Measurements from ENCODE around the gene DUSP11.

DUSP11 gene

DNA sequence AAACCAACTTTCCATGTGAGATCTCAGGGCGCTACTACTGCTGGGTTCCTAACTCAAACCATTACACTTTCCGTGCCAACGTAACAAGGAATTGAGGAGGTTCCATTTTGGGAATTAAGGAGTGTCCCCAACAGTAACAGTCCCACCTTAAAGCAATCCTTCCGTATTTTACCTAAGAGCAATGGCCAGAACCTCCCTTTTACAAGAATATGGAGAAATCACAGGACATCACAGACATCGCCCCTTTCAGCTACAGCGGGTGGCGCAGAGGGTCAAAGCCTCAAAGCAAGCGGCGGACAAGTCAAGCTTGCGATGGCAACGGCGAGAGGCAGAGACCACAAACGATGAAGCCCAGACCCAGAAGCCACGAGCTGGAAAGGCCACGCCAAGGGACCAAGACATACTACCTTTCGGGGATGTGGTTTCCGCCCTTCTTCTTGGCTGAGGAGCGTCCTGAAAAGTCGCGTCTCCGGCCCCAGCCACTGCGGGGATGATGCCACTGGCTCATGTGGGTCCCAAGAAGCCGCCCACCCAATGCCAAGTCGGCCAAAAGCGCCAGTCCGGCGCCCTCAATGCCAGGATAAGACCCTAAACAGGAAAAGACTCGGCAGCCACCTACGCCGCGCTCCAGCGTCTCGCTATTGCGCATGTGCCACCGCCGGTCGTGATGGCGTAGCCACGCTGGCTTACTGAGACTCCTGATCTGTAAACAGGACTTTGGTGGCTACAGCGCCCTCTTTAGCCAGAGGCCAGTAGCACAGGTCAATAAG lies at the start of gene DUSP11:
Gene DUSP11, minus strand, starts transcription at position 637 of the 770 bp plus-strand sequence. Its CDS starts 129 bp downstream, at position 508.
- H3K27ac Mint-ChIP-seq, result peak within 1 kb of the TSS; percentile 96
- H3K4me1 Mint-ChIP-seq (ENCODE audit: low read depth), result peaks cover 21% of the 10 kb centered on the region
- H3K9me3 Mint-ChIP-seq, result no peaks in the 10 kb centered on the region
- no peaks in the 10 kb centered on the region for H3K27me3 Mint-ChIP-seq (ENCODE audit: low read depth)
- H3K4me3 Mint-ChIP-seq, result peak within 1 kb of the TSS; percentile 98
- peaks cover 18% of the 10 kb centered on the region for H3K36me3 Mint-ChIP-seq (ENCODE audit: low read depth)

DNA sequence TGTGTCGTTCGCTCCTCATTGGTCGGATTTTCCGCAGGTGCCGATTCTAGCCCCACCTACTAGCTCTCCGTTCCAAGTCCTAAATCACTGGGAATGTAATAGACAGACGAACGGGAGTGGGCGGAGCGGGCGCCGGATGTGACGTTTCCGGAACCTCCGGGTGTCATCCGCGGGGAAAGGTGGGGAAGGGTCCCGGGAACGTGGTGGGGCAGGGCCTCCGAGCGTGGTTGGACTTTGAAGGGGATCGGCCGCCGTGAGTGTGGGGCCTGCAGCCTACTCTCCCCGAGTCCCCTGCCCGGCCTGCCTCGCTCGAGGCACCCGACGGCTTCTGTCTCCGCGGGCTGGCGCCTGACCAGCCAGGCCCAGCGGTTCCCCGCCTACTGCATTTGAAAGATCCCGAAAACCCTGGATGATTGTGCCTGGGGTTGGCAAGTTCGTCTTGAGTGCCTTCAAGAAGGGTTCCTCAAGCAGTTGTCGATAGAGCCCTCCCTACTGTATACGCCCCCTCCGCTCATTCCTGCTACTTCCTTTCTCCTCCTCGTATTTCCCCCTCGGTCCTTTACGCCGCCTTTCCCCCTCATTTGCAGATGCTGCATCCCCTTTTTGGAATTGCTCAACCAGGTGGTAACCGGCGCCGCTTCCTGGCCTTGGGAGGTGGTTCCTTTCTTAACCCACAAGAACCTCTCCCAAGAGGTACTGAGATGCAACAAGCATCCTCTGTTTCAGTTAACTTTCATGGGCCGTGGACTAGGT lies 49.1 kb upstream of the DUSP11 start, which contains the start of gene STAMBP:
Gene STAMBP, plus strand, starts transcription at position 144 of the 753 bp plus-strand sequence. CDS start 1,896 bp downstream, outside the sequence.
- Mint-ChIP-seq H3K27me3 (ENCODE audit: low read depth) (peaks cover 6% of the 10 kb centered on the region), H3K9me3 (peaks cover 5% of the 10 kb centered on the region), H3K36me3 (ENCODE audit: low read depth) (peaks cover 22% of the 10 kb centered on the region), H3K4me1 (ENCODE audit: low read depth) (peaks cover 38% of the 10 kb centered on the region), H3K27ac (peak within 1 kb of the TSS; percentile 99), H3K4me3 (peak within 1 kb of the TSS; percentile 100)

DNA sequence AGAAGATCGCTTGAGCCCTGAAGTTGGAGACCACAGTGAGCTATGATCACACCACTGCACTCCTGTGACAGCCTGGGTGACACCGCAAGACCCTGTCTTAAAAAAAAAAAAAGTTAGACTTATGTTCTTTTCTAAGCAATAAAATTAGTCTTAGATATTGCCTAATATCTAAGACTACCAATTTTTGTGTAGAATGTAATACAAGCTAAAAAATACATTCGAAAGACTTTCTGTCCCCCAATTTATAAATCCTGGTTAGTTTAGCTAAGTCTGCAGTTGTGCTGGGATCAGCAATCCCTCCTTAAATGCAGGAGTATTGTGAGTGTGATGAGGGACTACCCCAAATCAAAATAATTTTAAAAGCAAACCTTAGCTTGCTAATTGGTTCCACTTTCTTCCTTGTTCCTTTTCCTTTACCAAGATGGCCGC lies 48.5 kb upstream of the DUSP11 start:
- Mint-ChIP-seq H3K4me3 (peak overlapping the region; percentile 100), H3K27ac (peak overlapping the region; percentile 99)

DNA sequence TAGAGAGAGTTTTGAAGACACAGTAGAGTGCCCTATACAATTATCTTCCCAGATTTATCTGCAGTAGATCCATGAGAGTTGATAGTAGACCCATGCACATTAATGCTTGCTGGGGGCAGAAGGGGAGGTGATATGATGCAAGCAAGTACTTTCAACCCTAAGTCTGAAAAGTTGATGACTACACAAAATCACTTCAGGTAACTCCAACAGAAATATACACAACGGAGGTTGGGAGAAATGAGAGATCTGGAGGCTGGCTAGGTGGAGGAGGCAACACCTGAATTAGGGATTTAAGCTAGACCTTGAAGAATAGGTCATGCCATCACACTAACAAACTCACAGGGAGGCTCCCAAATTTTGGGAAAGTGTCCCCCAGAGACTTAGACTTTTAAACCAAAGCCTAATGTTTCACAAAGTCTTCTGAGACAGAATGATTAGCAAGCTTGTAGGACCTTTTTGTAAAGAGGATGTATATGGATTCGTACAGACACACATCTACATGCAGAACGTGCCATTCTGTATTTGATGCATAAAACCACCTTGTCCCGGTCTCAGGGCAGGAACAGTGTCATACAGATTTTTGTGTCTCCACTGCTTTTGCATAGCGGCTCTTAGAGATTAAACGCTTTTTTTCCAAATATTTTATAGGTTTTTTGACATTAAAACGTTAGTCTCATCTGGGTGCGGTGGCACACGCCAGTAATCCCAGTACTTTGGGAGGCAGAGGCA lies 47.9 kb upstream of the DUSP11 start:
- peak overlapping the region; percentile 100 for H3K4me3 Mint-ChIP-seq
- peak overlapping the region; percentile 72 for H3K27ac Mint-ChIP-seq
- peaks cover 37% of the 10 kb centered on the region for H3K4me1 Mint-ChIP-seq (ENCODE audit: low read depth)

More for the DNA sequence above, 48.5 kb upstream of the DUSP11 start:
- peaks cover 6% of the 10 kb centered on the region for H3K27me3 Mint-ChIP-seq (ENCODE audit: low read depth)
- peaks cover 38% of the 10 kb centered on the region for H3K4me1 Mint-ChIP-seq (ENCODE audit: low read depth)
- H3K36me3 Mint-ChIP-seq (ENCODE audit: low read depth), result peaks cover 22% of the 10 kb centered on the region
- H3K9me3 Mint-ChIP-seq, result peaks cover 5% of the 10 kb centered on the region

DNA sequence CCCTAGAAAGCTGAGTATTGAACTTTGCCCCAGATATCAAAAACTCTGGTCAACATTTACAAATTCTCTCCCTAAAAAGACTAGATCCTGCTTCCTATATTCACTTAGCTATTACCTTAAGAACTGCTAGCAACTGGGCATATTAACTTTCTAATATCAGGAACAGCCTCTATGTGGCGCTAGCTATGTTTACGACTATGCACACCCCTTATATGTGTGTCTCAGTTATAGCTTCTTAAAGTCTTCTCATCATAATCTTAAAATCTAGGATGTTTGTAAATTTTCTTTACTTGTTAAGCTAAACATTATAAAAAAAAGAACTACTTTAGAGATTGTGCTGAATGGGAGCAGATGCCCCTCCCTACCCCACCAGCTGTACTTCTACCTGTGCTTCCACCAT lies 47.1 kb upstream of the DUSP11 start:
- peaks cover 16% of the 10 kb centered on the region for H3K36me3 Mint-ChIP-seq (ENCODE audit: low read depth)
- peaks cover 31% of the 10 kb centered on the region for H3K4me1 Mint-ChIP-seq (ENCODE audit: low read depth)
- H3K4me3 Mint-ChIP-seq, result peak overlapping the region; percentile 71
- H3K9me3 Mint-ChIP-seq, result no peaks in the 10 kb centered on the region
- H3K27ac Mint-ChIP-seq, result no peak overlapping the region
- H3K27me3 Mint-ChIP-seq (ENCODE audit: low read depth), result peaks cover 6% of the 10 kb centered on the region

More for the DNA sequence above, 47.9 kb upstream of the DUSP11 start:
- Mint-ChIP-seq H3K27me3 (ENCODE audit: low read depth) (peaks cover 6% of the 10 kb centered on the region), H3K9me3 (peaks cover 5% of the 10 kb centered on the region), H3K36me3 (ENCODE audit: low read depth) (peaks cover 21% of the 10 kb centered on the region)

DNA sequence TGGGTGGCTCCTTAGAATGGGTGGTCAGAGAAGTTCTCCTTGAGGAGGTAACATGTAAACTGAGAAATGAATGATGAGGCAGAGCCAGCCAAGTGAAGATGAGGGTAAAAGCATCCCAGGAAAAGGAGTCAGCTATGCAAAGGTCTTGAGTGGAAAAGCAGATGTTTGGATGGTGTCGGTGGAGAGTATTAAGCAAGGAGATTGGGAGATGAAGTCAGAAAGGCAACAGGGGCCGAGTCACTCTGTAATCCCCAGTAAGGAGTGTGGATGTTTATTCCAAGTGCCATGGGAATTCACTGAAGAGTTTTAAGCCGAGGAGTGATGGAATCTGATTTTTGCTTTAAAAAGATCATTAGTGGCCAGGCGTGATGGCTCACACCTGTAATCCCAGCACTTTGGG lies 45.5 kb upstream of the DUSP11 start:
- H3K9me3 Mint-ChIP-seq, result no peaks in the 10 kb centered on the region
- H3K36me3 Mint-ChIP-seq (ENCODE audit: low read depth), result peaks cover 7% of the 10 kb centered on the region
- peaks cover 6% of the 10 kb centered on the region for H3K27me3 Mint-ChIP-seq (ENCODE audit: low read depth)
- no peak overlapping the region for H3K4me3 Mint-ChIP-seq
- no peak overlapping the region for H3K27ac Mint-ChIP-seq
- H3K4me1 Mint-ChIP-seq (ENCODE audit: low read depth), result peaks cover 28% of the 10 kb centered on the region

DNA sequence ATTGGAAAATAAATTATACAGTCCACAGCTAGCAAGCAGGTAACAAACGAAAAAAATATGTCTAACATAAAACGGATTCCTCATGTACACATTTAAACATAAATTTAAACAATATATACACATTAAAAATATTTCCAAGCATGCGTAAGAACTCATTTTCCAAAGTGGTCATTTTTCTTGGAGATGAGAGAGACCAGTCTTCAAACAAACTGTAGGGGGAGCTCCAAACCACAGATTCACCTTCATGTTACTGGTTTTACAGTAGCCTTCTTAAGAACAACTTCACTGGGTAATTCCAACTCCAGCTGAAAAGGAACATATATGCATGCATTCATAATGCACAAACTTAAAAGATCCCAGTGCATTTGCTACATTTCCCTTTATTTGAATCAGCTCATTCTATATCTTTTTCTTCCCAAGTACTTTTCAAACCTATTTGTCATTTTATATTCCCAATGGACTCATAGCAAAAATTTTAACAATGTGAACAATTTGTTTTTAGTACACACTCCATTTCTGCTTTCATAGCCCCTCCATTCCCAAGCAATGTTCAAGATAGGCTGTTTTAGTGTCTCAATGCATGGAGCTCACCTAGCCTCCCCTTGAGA lies 44.1 kb upstream of the DUSP11 start:
- Mint-ChIP-seq H3K4me3 (no peak overlapping the region), H3K9me3 (no peaks in the 10 kb centered on the region), H3K27me3 (ENCODE audit: low read depth) (peaks cover 6% of the 10 kb centered on the region), H3K27ac (no peak overlapping the region), H3K4me1 (ENCODE audit: low read depth) (peaks cover 18% of the 10 kb centered on the region), H3K36me3 (ENCODE audit: low read depth) (peaks cover 2% of the 10 kb centered on the region)

DNA sequence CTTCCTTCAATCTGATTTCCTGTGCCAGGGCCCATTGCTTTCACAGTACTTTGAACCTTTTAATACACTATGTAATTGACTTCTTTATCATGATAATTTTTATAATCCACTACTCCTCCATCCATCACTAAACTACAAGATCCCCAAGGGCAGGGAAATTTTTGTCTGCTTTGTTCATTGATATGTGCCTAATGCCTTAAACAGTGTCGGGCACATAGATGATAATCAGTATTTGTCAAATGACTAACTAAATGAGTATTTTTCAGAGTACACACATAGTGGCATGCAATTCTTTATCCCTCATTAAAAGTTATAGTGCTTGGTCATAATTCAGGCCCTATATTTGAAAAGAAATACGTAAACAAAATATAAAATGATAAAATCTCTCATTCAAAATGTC lies 43.5 kb upstream of the DUSP11 start:
- peaks cover 15% of the 10 kb centered on the region for H3K4me1 Mint-ChIP-seq (ENCODE audit: low read depth)
- peaks cover 6% of the 10 kb centered on the region for H3K27me3 Mint-ChIP-seq (ENCODE audit: low read depth)
- no peak overlapping the region for H3K27ac Mint-ChIP-seq

DNA sequence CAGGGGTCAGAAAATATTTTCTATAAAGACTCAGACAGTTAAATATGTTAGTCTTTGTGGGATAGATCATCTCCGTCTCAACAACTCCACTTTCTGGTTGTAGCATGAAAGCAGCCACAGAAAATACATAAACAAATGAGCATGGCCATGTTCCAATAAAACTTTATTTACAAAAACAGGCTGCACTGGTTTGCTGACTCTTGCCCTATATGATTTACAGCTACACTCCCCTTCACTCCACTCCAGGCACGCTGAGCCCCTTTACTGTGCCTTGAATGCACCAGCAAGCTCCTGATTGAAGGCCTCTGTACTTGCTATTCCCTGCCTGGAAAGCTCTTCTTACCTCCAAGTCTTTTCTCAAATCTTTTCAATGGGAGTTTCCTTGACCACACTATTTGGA lies 43.1 kb upstream of the DUSP11 start:
- H3K27ac Mint-ChIP-seq, result no peak overlapping the region
- no peaks in the 10 kb centered on the region for H3K36me3 Mint-ChIP-seq (ENCODE audit: low read depth)
- peaks cover 6% of the 10 kb centered on the region for H3K27me3 Mint-ChIP-seq (ENCODE audit: low read depth)
- H3K4me1 Mint-ChIP-seq (ENCODE audit: low read depth), result peaks cover 15% of the 10 kb centered on the region
- no peaks in the 10 kb centered on the region for H3K9me3 Mint-ChIP-seq
- no peak overlapping the region for H3K4me3 Mint-ChIP-seq

More for the DNA sequence above, 43.5 kb upstream of the DUSP11 start:
- Mint-ChIP-seq H3K9me3 (no peaks in the 10 kb centered on the region), H3K36me3 (ENCODE audit: low read depth) (no peaks in the 10 kb centered on the region), H3K4me3 (no peak overlapping the region)

DNA sequence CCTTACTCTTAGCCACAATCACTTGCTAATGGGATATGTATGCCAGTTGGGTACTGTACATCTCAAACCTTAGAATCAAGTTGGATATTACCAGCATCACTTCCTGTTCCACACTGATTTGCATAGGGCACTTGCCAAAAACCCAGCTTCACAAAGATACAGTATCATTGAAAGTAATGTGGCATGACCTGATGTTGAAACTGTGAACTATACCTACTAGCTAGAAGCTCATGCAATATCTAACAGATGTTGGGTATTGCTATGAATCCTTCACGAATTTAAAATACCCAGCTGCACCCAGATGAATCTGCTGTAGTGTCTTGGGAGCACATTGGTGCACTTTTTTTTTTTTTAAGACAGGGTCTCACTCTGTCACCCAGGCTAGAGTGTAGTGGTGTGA lies 42.4 kb upstream of the DUSP11 start:
- Mint-ChIP-seq H3K9me3 (no peaks in the 10 kb centered on the region), H3K27me3 (ENCODE audit: low read depth) (peaks cover 6% of the 10 kb centered on the region), H3K4me3 (no peak overlapping the region), H3K27ac (no peak overlapping the region), H3K36me3 (ENCODE audit: low read depth) (no peaks in the 10 kb centered on the region), H3K4me1 (ENCODE audit: low read depth) (peaks cover 10% of the 10 kb centered on the region)

DNA sequence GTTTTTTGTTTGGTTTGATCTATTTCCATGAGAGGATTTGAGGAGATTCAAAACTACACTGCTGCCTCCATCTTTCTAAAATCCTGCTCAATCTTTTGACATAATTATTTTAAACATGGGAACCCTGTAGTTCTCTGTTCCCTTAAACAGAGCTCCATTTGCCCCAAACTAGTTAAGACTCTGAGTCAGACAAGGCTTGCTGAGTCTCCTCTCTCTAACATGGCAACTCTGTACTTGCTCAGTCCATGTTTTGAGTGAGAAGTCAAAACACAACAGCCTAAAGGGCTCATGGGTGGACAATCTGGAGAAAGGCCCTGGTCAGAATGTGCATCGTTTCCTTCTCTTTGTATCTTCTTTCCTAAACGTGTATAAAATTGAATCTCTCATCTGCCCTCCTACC lies 41.8 kb upstream of the DUSP11 start:
- peaks cover 10% of the 10 kb centered on the region for H3K4me1 Mint-ChIP-seq (ENCODE audit: low read depth)
- H3K9me3 Mint-ChIP-seq, result no peaks in the 10 kb centered on the region
- peaks cover 6% of the 10 kb centered on the region for H3K27me3 Mint-ChIP-seq (ENCODE audit: low read depth)
- no peak overlapping the region for H3K27ac Mint-ChIP-seq
- no peaks in the 10 kb centered on the region for H3K36me3 Mint-ChIP-seq (ENCODE audit: low read depth)
- H3K4me3 Mint-ChIP-seq, result no peak overlapping the region

DNA sequence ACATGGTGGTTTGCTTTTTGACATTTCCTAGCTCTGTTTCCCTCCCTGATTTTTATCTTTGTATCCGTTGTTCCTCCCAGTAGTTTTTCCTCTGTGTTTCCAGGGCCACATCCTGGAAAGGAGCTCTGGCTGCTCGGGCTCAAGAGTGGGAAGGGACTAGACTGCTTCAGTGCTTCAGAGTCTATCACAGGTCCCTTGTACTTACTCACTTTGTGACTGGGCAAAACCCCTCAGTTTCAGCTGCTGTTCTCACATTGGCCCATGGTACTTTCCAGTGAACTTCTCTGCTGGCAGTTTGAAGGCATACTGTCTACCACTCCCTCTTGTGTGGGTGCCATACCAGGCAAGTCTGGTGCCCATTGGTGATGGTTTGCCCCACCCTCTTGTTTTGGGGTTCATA lies 41.3 kb upstream of the DUSP11 start:
- Mint-ChIP-seq H3K4me1 (ENCODE audit: low read depth) (peaks cover 10% of the 10 kb centered on the region), H3K27ac (no peak overlapping the region), H3K9me3 (no peaks in the 10 kb centered on the region), H3K4me3 (no peak overlapping the region), H3K27me3 (ENCODE audit: low read depth) (peaks cover 6% of the 10 kb centered on the region), H3K36me3 (ENCODE audit: low read depth) (no peaks in the 10 kb centered on the region)

DNA sequence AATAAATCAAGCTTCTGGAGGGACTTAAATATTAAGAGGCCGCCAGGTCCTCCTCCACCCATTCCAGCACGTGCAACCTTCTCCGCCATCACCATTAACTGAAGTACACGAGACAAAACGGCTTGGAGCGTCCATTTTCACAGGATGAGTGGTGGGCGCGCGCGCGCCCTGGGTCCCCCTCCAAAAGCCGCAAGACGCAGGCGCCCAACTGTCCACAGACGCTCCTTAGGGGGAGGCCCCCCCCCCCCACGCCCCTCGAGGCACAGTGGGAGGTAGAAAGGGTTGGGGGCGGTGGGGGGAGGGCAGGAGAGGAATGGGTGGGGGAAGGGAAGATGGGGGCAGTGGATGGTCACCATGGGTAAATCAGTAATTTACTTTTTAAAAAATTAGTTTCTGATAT lies 38.4 kb upstream of the DUSP11 start:
- H3K9me3 Mint-ChIP-seq, result no peaks in the 10 kb centered on the region
- no peak overlapping the region for H3K4me3 Mint-ChIP-seq
- H3K27me3 Mint-ChIP-seq (ENCODE audit: low read depth), result peaks cover 4% of the 10 kb centered on the region
- H3K27ac Mint-ChIP-seq, result no peak overlapping the region
- H3K4me1 Mint-ChIP-seq (ENCODE audit: low read depth), result peaks cover 6% of the 10 kb centered on the region
- no peaks in the 10 kb centered on the region for H3K36me3 Mint-ChIP-seq (ENCODE audit: low read depth)

DNA sequence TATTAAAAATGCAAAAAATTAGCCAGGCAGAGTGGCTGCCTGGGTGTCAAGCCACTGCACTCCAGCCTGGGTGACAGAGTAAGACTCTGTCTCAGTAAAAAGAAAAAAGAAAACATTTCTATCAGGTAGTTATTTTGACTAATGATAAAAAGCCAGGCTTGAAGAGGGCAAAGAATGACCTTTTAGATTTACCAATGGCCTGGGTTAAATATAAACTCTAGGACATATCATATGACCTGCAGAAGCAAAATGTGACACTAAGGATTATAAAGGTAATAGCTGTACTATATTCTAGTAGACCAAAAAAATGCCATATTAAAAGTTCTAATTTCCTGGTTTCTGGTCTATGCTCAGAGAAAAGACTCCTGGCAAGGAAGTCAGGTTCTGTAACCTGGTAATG lies 32.7 kb upstream of the DUSP11 start:
- Mint-ChIP-seq H3K36me3 (ENCODE audit: low read depth) (no peaks in the 10 kb centered on the region), H3K9me3 (no peaks in the 10 kb centered on the region), H3K27me3 (ENCODE audit: low read depth) (peaks cover 4% of the 10 kb centered on the region), H3K27ac (no peak overlapping the region), H3K4me3 (no peak overlapping the region), H3K4me1 (ENCODE audit: low read depth) (peaks cover 3% of the 10 kb centered on the region)

Data from T-helper 1 cell treated with Interleukin-12 subunit alpha and Interleukin-12 subunit beta and Interleukin-4 antibody, amounts not matched to agents 30 μg/mL and 1 μg/mL, for 36 hours (primary cell).